Omental fat pad (tissue), 4 donors: Measurements from ENCODE around the gene CD163. TPM values are rescaled to one million over a fixed set of nuclear protein-coding genes. Genes with fewer than 3 reads are reported as not detected.
A peak's percentile ranks its signal among the peaks of the same experiment; 100 is the strongest.
"Not testable (repeated sequence)": the region's sequence is repeated elsewhere in the genome, so short reads cannot be mapped to it uniquely, and the experiment has no call there.

Experiments
- ATAC-seq: fragments of 150-250 bp; one replicate; pipeline ENCODE4 v1.9.1; 2016; ENCODE audit warnings: mild to moderate bottlenecking, moderate library complexity; ENCODE audit not compliant: low FRiP score
- DNase-seq: peaks from one replicate; pipeline ENCODE4 v3.0.0-alpha.2; 2019; ENCODE audit warnings: low spot score
- total RNA-seq, 4 donors: library from RNA; depleted of rRNA; stranded (reverse); fragments of >200 nt; gene quantifications; one replicate each; pipeline ENCODE4 v1.1.0, GENCODE V29; 2016
- TF ChIP-seq, protein P1 (sequence below), 3 donors: fragments of 450-650 bp; IDR thresholded peaks; one replicate each; pipeline ENCODE4 v1.5.1; 2016 to 2017; ENCODE audit warnings: antibody characterized with exemption in 3 of 3, mild to moderate bottlenecking in 3 of 3, moderate library complexity in 2 of 3

The CD163 gene
- total RNA-seq, result 100 to 1,000 TPM; 367 to 848 (median 615) TPM

DNA sequence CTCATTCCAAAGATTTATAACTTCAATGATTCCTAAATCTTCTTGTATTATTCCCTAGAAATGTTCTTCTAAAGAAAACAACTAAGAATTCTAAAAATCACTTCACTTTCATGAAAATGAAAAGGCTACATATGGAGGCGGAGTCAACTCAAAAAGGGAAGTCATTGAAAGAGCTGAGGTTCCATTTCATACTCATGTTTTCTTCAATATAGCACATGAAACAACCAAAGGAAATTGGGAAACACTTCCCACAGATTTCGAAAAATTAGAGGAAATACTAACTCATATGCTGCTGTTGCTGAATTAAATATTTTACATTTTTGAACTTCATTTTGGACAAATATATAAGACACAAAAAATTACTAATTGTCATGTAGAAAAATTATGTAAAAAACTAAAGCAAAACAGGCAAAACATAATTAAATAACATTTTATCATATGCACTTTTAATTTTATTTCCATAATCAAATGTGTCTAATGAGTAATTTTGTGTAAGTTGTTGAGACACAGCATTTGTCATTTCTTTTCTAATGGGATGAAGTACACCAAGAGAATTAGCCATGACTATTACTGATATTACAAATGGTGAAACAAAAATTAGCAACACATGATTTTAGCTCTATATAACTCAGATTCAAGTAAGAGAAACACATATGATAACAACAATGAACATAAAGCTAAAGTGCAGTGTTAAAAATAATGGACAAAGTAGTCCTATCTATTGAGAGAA lies at the start of gene CD163:
Gene CD163 (minus strand): TSS at position 92 of the 730 bp plus-strand sequence. CDS start 87 bp downstream, at position 5.
- DNase-seq, result no peak
- TF ChIP-seq, protein P1, sequence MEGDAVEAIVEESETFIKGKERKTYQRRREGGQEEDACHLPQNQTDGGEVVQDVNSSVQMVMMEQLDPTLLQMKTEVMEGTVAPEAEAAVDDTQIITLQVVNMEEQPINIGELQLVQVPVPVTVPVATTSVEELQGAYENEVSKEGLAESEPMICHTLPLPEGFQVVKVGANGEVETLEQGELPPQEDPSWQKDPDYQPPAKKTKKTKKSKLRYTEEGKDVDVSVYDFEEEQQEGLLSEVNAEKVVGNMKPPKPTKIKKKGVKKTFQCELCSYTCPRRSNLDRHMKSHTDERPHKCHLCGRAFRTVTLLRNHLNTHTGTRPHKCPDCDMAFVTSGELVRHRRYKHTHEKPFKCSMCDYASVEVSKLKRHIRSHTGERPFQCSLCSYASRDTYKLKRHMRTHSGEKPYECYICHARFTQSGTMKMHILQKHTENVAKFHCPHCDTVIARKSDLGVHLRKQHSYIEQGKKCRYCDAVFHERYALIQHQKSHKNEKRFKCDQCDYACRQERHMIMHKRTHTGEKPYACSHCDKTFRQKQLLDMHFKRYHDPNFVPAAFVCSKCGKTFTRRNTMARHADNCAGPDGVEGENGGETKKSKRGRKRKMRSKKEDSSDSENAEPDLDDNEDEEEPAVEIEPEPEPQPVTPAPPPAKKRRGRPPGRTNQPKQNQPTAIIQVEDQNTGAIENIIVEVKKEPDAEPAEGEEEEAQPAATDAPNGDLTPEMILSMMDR (IDR thresholded peaks at IDR 0.05), result no peak
- no peak for ATAC-seq

DNA sequence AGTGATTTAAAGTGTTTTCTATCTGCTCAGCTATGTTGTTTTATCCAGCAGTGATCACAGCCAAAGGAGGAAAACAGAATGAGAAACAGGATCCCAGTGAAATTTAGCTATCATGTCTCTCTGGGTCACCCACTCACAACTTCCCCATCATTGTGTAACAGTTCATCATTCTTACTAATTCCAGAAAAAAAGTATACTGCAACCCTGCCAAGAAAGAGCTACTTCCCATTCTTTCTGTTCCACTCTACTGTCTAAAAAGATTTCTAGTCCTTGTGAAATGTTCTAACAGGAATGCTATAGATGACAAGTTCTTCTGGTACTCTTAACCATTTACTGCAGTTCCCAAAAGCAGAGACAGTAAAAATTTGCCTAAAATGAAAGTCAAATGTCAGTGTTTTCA lies 39.2 kb upstream of the CD163 start:
- no peak for DNase-seq
- TF ChIP-seq, protein P1 (IDR thresholded peaks at IDR 0.05), result no peak
- no peak for ATAC-seq

DNA sequence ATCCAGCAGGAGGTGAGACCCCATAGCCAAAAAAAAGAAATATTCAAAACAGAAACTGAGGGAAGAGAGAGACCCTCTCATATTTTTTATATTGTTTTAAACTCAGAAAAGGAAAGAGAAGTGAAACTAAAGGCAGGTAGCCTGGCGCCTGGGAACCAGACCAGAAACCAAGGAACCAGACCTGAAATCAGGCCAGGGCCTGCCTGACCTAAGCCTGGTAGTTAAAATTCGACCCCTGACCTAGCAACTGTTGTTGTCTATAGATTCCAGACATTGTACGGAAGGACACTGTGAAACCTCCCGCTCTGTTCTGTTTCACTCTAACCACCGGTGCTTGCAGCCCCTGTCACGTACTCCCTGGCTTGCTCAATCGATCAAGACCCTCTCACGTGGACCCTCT lies 38.5 kb upstream of the CD163 start:
- no peak for ATAC-seq
- DNase-seq, result no peak

DNA sequence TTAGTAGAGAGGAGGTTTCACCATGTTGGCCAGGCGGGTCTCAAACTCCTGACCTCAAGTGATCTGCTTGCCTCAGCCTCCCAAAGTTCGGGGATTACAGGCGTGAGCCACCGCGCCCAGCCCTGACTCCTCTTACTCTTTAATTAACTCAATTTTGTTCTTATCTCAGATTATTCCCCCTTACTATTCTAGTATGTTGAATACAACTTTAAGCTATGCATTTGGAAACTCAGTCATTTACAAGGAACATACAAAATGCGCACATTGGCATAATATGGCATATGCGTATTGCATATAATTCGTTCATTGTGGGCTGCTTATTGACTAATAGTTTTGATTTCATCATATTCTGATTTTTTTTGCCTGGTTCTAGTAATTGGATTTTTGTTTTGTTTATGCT lies 10.8 kb upstream of the CD163 start:
- TF ChIP-seq, protein P1 (IDR thresholded peaks at IDR 0.05), result no peak
- ATAC-seq (no peak), DNase-seq (no peak)

More for the DNA sequence above, 38.5 kb upstream of the CD163 start:
- TF ChIP-seq, protein P1 (IDR thresholded peaks at IDR 0.05), result no peak

- no peak for DNase-seq
- TF ChIP-seq, protein P1 (IDR thresholded peaks at IDR 0.05), result no peak
- ATAC-seq, result peak; percentile 62
These were observed 9.0 kb upstream of the CD163 start for GRCh38 chr12:7512553-7512952.

DNA sequence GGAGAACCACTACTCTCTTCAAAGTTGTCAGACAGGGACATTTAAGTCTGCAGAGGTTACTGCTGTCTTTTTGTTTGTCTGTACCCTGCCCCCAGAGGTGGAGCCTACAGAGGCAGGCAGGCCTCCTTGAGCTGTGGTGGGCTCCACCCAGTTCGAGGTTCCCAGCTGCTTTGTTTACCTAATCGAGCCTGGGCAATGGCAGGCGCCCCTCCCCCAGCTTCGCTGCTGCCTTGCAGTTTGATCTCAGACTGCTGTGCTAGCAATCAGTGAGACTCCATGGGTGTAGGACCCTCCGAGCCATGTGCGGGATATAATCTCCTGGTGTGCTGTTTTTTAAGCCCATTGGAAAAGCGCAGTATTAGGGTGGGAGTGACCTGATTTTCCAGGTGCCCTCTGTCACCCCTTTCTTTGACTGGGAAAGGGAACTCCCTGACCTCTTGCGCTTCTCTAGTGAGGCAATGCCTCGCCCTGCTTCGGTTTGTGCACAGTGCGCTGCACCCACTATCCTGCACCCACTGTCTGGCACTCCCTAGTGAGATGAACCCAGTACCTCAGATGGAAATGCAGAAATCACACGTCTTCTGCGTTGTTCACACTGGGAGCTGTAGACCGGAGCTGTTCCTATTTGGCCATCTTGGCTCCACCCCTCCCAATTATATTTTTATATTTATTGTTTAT lies 6.4 kb upstream of the CD163 start:
- DNase-seq, ATAC-seq: not testable (repeated sequence)

GRCh38 chr12:7502612-7503011 lies 965 bp downstream of the CD163 start:
- no peak for ATAC-seq
- DNase-seq, result no peak
- TF ChIP-seq, protein P1 (IDR thresholded peaks at IDR 0.05), result no peak
